Mesenchymal stem cell (in vitro differentiated cells and primary cell): ENCODE measurements around the gene ZNF620.

Experiments used
- DNase-seq: peaks from one replicate; pipeline ENCODE4 v3.0.0-alpha.2; 2013
- H2AFZ ChIP-seq: one replicate; pipeline ENCODE4 v1.6.1; 2013; ENCODE audit warnings: low read depth, mild to moderate bottlenecking, control low read depth, inconsistent platforms, low read length, moderate library complexity
- H2AK5ac ChIP-seq: 2 replicates; pipeline ENCODE4 v1.6.1; 2013; ENCODE audit warnings: low read length, moderate library complexity, mild to moderate bottlenecking, inconsistent platforms; ENCODE audit not compliant: severe bottlenecking
- H2BK120ac ChIP-seq: one replicate; pipeline ENCODE4 v1.6.1; 2013; ENCODE audit warnings: low read depth, mild to moderate bottlenecking, inconsistent platforms, low read length, moderate library complexity
- H2BK12ac ChIP-seq, 2 experiments: one replicate each; pipeline ENCODE4 v1.6.1; 2013; ENCODE audit warnings: inconsistent platforms in 2 of 2, low read length in 2 of 2, mild to moderate bottlenecking in 2 of 2, moderate library complexity in 2 of 2, control low read depth in 1 of 2
- H2BK15ac ChIP-seq: one replicate; pipeline ENCODE4 v1.6.1; 2013; ENCODE audit warnings: mild to moderate bottlenecking, low read depth, inconsistent platforms; ENCODE audit not compliant: poor library complexity, severe bottlenecking
- H2BK5ac ChIP-seq: 2 replicates; pipeline ENCODE4 v1.6.1; 2013; ENCODE audit warnings: low read depth, mild to moderate bottlenecking, low read length, control low read depth, inconsistent platforms; ENCODE audit not compliant: poor library complexity, severe bottlenecking
- H3K14ac ChIP-seq, 2 experiments: one replicate each; pipeline ENCODE4 v1.6.1; 2013; ENCODE audit warnings: inconsistent platforms in 2 of 2, low read length in 2 of 2, control low read depth in 1 of 2, mild to moderate bottlenecking in 1 of 2, moderate library complexity in 1 of 2
- H3K18ac ChIP-seq, 2 experiments: one replicate each; pipeline ENCODE4 v1.6.1; 2013; ENCODE audit warnings: inconsistent platforms in 2 of 2, low read length in 2 of 2, control low read depth in 1 of 2, low read depth in 1 of 2, mild to moderate bottlenecking in 1 of 2
- H3K23ac ChIP-seq, 2 experiments: one replicate each; pipeline ENCODE4 v1.6.1; 2013; ENCODE audit warnings: inconsistent platforms in 2 of 2, low read length in 2 of 2, mild to moderate bottlenecking in 2 of 2, moderate library complexity in 2 of 2, control low read depth in 1 of 2
- H3K27ac ChIP-seq: 2 replicates; pipeline ENCODE4 v1.5.1; 2013; ENCODE audit warnings: mild to moderate bottlenecking, moderate library complexity, low read length, control low read depth, inconsistent platforms; ENCODE audit not compliant: poor library complexity, severe bottlenecking
- H3K27me3 ChIP-seq, 2 experiments: 2 replicates each; pipeline versions ENCODE4 v1.6.1 to v1.7.0; 2013; ENCODE audit warnings: low read length in 2 of 2, mild to moderate bottlenecking in 2 of 2, moderate library complexity in 2 of 2, control low read depth in 1 of 2, inconsistent platforms in 1 of 2; ENCODE audit not compliant: control insufficient read depth in 1 of 2, insufficient read depth in 1 of 2
- H3K36me3 ChIP-seq, 2 experiments: 2 replicates each; pipeline versions ENCODE4 v1.6.1 to v1.7.0; 2013; ENCODE audit warnings: low read length in 2 of 2, control low read depth in 1 of 2, inconsistent platforms in 1 of 2, low read depth in 1 of 2, mild to moderate bottlenecking in 1 of 2; ENCODE audit not compliant: insufficient read depth in 2 of 2, control insufficient read depth in 1 of 2
- H3K4ac ChIP-seq, 2 experiments: one replicate each; pipeline ENCODE4 v1.6.1; 2013; ENCODE audit warnings: inconsistent platforms in 2 of 2, low read length in 2 of 2, mild to moderate bottlenecking in 2 of 2, moderate library complexity in 2 of 2, control low read depth in 1 of 2, low read depth in 1 of 2
- H3K4me1 ChIP-seq: 2 replicates; pipeline ENCODE4 v1.6.1; 2013; ENCODE audit warnings: low read depth, low read length, control low read depth; ENCODE audit not compliant: control insufficient read depth, insufficient read depth
- H3K4me2 ChIP-seq: 2 replicates; pipeline ENCODE4 v1.6.1; 2013; ENCODE audit warnings: low read length, mild to moderate bottlenecking, inconsistent platforms; ENCODE audit not compliant: poor library complexity, severe bottlenecking
- H3K4me3 ChIP-seq, 2 experiments: 2 replicates each; pipeline versions ENCODE4 v1.5.1 to v1.7.0; 2013; ENCODE audit warnings: low read length in 2 of 2, mild to moderate bottlenecking in 2 of 2, control low read depth in 1 of 2, low read depth in 1 of 2; ENCODE audit not compliant: insufficient read depth in 1 of 2
- H3K79me1 ChIP-seq: replicated peaks from 2 replicates; pipeline ENCODE4 v1.6.1; 2013; ENCODE audit warnings: mild to moderate bottlenecking, control low read depth, low read length, inconsistent platforms; ENCODE audit not compliant: poor library complexity, severe bottlenecking
- H3K9ac ChIP-seq: 2 replicates; pipeline ENCODE4 v1.7.0; 2013; ENCODE audit warnings: mild to moderate bottlenecking, low read length, moderate library complexity
- H3K9me3 ChIP-seq: 2 replicates; pipeline ENCODE4 v1.7.0; 2013; ENCODE audit warnings: mild to moderate bottlenecking, low read length; ENCODE audit not compliant: control insufficient read depth
- H4K8ac ChIP-seq: one replicate; pipeline ENCODE4 v1.6.1; 2013; ENCODE audit warnings: inconsistent platforms, mild to moderate bottlenecking, low read length, moderate library complexity
- H4K91ac ChIP-seq: one replicate; pipeline ENCODE4 v1.6.1; 2013; ENCODE audit warnings: mild to moderate bottlenecking, low read length, inconsistent platforms
- WGBS: methylation state at CpG from one replicate; pipeline ENCODE4 v1.1.7; 2013; ENCODE audit warnings: mixed read lengths; 5-methylcytosine and 5-hydroxymethylcytosine counted together

ZNF620 gene

DNA sequence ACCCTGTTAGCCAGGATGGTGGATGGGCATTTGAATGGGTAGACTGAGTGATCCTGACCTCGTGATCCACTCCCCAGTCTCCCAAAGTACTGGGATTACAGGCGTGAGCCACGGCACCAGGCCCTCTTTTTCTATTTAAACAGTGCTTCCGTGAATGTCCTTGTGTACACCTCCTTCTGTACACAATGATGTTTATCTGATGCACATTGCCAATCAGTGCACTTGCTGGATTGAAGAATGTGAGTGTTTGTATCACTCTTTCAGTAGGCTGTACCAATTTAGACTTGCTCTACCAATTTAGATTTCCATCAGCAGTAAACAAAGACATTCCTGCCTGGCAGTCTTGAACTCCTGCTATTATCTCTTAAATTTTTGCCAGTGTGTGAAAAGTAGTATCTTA, 37.8 kb upstream of the ZNF620 start:
- Histone ChIP-seq H4K8ac (no peak overlapping the region), H3K4ac (no peak overlapping the region), H3K4me1 (no peaks in the 10 kb centered on the region), H2BK15ac (no peak overlapping the region), H3K79me1 (no peaks in the 10 kb centered on the region), H3K23ac (no peak overlapping the region), H3K27me3 (no peaks in the 10 kb centered on the region), H3K14ac (no peak overlapping the region), H2AK5ac (no peak overlapping the region), H2BK12ac (no peak overlapping the region), H2BK120ac (no peak overlapping the region), H3K4me2 (no peak overlapping the region), H2BK5ac (no peak overlapping the region), H3K4me3 (no peak overlapping the region), H3K9me3 (no peaks in the 10 kb centered on the region), H3K27ac (no peak overlapping the region), H2AFZ (no peak overlapping the region), H3K36me3 (peaks cover 10 to 43% of the 10 kb centered on the region in 2 experiments), H3K9ac (no peak overlapping the region), H3K18ac (no peak overlapping the region), H4K91ac (no peak overlapping the region)
- 91% methylated on average over 4 of the region's 4 CpGs for WGBS
- DNase-seq: no peak

DNA sequence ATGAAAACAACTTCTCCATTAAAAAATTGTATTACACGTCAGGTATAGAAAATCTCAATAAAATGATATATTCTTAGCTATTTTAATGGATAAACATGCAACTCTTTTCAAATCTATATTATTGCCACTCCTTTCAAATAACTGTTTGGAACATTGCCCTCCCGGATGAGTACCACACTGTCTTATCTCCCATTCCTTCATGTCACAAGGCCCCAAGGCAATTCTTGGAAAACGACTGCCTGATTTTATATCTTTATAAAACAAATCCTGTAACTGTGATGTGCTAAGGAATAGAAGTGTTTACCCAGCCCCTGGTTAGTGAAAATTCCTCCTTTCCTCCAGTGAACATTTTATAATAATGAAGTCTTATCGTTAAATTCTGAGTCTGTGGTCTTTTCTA, 35.1 kb upstream of the ZNF620 start:
- H3K23ac ChIP-seq: no peak overlapping the region
- no peak overlapping the region for H2BK120ac ChIP-seq
- DNase-seq: no peak
- H3K27me3 ChIP-seq: no peaks in the 10 kb centered on the region
- peaks cover 3 to 16% of the 10 kb centered on the region in 2 experiments for H3K36me3 ChIP-seq
- no peak overlapping the region for H2AK5ac ChIP-seq
- no peak overlapping the region for H2BK15ac ChIP-seq
- no peak overlapping the region for H3K4me3 ChIP-seq
- no peak overlapping the region for H2BK5ac ChIP-seq
- no peak overlapping the region for H4K91ac ChIP-seq
- no peak overlapping the region for H2BK12ac ChIP-seq
- H2AFZ ChIP-seq: no peak overlapping the region
- H3K14ac ChIP-seq: no peak overlapping the region
- no peak overlapping the region for H3K4ac ChIP-seq
- H3K18ac ChIP-seq: no peak overlapping the region
- H3K9me3 ChIP-seq: no peaks in the 10 kb centered on the region
- WGBS: 100% methylated on average over 1 of the region's 4 CpGs
- H3K4me1 ChIP-seq: no peaks in the 10 kb centered on the region
- H3K79me1 ChIP-seq: no peaks in the 10 kb centered on the region
- no peak overlapping the region for H3K4me2 ChIP-seq
- H4K8ac ChIP-seq: no peak overlapping the region
- no peak overlapping the region for H3K27ac ChIP-seq
- H3K9ac ChIP-seq: no peak overlapping the region

DNA sequence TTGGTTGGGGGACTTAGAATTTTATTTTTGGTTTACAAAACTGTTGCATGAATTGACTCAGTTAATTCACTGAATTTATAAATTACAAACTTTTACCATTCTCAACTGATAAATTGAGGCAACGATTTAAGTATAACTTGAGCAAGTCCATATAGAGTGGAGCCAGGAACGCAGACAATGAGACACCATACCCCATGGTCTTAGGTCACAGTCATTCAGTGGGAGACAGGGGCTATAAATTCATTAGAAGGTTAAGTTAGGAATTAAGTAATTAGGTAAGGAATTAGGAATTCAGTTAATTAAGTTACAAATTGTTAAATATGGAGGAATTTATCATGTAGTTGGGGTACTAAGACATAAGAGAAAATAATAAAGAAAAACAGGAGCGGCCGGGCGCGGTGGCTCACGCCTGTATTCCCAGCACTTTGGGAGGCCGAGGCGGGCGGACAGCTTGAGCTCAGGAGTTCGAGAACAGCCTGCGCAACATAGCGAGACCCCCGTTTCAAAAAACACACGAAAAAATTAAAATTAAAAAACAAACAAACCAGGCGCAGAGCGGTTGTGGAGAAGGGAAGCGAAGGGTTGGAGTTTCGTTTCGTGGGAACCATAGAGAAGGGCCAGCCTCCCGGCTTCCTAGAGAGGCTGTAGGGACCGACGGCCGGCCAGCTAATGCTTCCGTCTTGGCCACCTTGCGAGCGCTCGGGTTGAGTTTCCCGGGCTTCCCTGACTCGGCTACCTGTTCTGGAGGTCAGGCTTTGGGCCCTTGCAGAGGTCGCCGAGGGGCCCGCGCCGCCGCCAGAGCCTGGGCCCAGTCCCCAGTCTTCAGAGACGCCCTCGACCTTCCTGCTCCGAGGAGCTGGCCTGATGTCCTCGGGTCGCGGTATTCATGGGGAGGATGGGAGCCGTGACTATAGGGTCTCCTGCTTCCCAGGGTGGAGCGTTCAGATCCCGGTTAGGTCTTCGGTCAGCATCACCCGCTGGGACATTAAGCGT, 29.1 kb upstream of the ZNF620 start, which contains the start of gene ZNF619:
Gene ZNF619 (plus strand): TSS at position 645 of the 993 bp plus-strand sequence. CDS start 858 bp downstream, outside the sequence.
- Histone ChIP-seq H3K9me3 (no peaks in the 10 kb centered on the region), H3K36me3 (peaks cover 6 to 31% of the 10 kb centered on the region in 2 experiments), H2BK5ac (no peak within 1 kb of the TSS), H3K18ac (peak within 1 kb of the TSS; percentile 73 to 80), H3K79me1 (peaks cover 12% of the 10 kb centered on the region), H3K27me3 (no peaks in the 10 kb centered on the region), H3K27ac (no peak within 1 kb of the TSS), H3K4me1 (peaks cover 3% of the 10 kb centered on the region), H3K23ac (peak within 1 kb of the TSS in 1 of 2 experiments; percentile 42), H3K9ac (peak within 1 kb of the TSS; percentile 95), H2BK12ac (no peak within 1 kb of the TSS), H4K91ac (no peak within 1 kb of the TSS), H3K4me2 (peak within 1 kb of the TSS; percentile 66), H3K14ac (peak within 1 kb of the TSS in 1 of 2 experiments; percentile 87), H2AK5ac (no peak within 1 kb of the TSS), H3K4me3 (peak within 1 kb of the TSS; percentile 76 to 96), H4K8ac (peak within 1 kb of the TSS; percentile 95), H2BK15ac (no peak within 1 kb of the TSS), H3K4ac (peak within 1 kb of the TSS; percentile 70 to 95), H2AFZ (peak within 1 kb of the TSS; percentile 100), H2BK120ac (no peak within 1 kb of the TSS)
- DNase-seq: peak; percentile 82
- 25% methylated on average over 41 of the region's 48 CpGs for WGBS

DNA sequence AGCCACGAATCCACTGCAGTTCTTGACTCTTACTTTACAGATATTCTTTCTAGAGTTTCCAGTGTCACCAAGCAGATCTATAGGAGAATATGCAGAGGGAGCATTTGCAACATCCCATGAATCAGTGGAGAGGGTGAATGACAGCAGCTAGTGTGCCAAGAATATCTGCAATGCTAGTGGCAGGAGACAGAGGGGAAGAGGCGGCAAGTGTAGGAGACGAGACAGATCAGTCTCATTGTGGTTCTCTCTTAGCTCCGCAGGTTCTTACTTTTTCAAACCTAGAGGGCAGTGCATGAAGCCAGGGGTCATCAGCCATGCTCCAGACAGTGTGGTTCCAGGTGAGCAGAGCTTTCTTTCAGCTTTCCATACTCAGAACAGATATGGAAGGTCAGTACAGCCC, 28.2 kb upstream of the ZNF620 start:
- no peak overlapping the region for H3K23ac ChIP-seq
- DNase-seq: peak; percentile 16
- no peak overlapping the region for H3K27ac ChIP-seq
- no peaks in the 10 kb centered on the region for H3K27me3 ChIP-seq
- WGBS: 98% methylated on average over 3 of the region's 4 CpGs
- no peak overlapping the region for H2BK15ac ChIP-seq
- H3K4me2 ChIP-seq: peak overlapping the region; percentile 66
- H3K9ac ChIP-seq: peak overlapping the region; percentile 95
- peak overlapping the region in 1 of 2 experiments; percentile 96 for H3K4me3 ChIP-seq
- H3K36me3 ChIP-seq: peaks cover 13 to 40% of the 10 kb centered on the region in 2 experiments
- no peak overlapping the region for H2BK5ac ChIP-seq
- peaks cover 12% of the 10 kb centered on the region for H3K79me1 ChIP-seq
- H2BK12ac ChIP-seq: no peak overlapping the region
- no peak overlapping the region for H2AK5ac ChIP-seq
- no peak overlapping the region for H4K91ac ChIP-seq
- H2BK120ac ChIP-seq: no peak overlapping the region
- peaks cover 3% of the 10 kb centered on the region for H3K4me1 ChIP-seq
- peak overlapping the region; percentile 94 for H4K8ac ChIP-seq
- no peaks in the 10 kb centered on the region for H3K9me3 ChIP-seq
- no peak overlapping the region for H3K18ac ChIP-seq
- H3K14ac ChIP-seq: no peak overlapping the region
- H2AFZ ChIP-seq: peak overlapping the region; percentile 43
- no peak overlapping the region for H3K4ac ChIP-seq
